SK-N-SH (cell line): Measurements from ENCODE around the gene SMIM30. TPM values are rescaled to one million over a fixed set of nuclear protein-coding genes. Genes with fewer than 3 reads are reported as not detected.

Source experiments
- CTCF ChIA-PET: fragments of 300-600, 350-600 bp; formaldehyde crosslinking; extraction: SDS; loops from one replicate; lab custom pipeline; 2021; lab: Yijun Ruan, JAX
- POLR2A ChIA-PET: fragments of 350-600 bp; sonication (Branson Sonifier 250); formaldehyde crosslinking; extraction: SDS; loops from one replicate; lab custom pipeline; 2020; ENCODE audit warnings: antibody characterized with exemption, inconsistent platforms; lab: Yijun Ruan, JAX
- DNase-seq: peaks from one replicate; pipeline ENCODE4 v3.0.0; 2012
- H2AFZ ChIP-seq: fragments of 200-600 bp; sonication (generic); 2 replicates; pipeline ENCODE4 v1.8.1; 2016; ENCODE audit warnings: antibody characterized with exemption, mild to moderate bottlenecking, low read depth
- H3F3A ChIP-seq: fragments of 200-600 bp; sonication (generic); replicated peaks from 2 replicates; pipeline ENCODE3; 2016; ENCODE audit warnings: antibody characterized with exemption, mild to moderate bottlenecking; ENCODE audit not compliant: insufficient read depth
- H3K27ac ChIP-seq, 2 experiments: fragments of 200-500 bp in 1 of 2; fragments of 200-600 bp in 1 of 2; sonication (Bioruptor generic) in 1 of 2; sonication (generic), shearing (Covaris generic) in 1 of 2; 2 replicates each; pipeline versions ENCODE4 v1.5.1 to v1.6.1; 2014 to 2016; ENCODE audit warnings: low read depth in 2 of 2, inconsistent platforms in 1 of 2, low read length in 1 of 2, mild to moderate bottlenecking in 1 of 2, mixed read lengths in 1 of 2
- H3K27me3 ChIP-seq: fragments of 200-600 bp; sonication (generic), shearing (Covaris generic); 2 replicates; pipeline ENCODE4 v1.6.1; 2016; ENCODE audit warnings: mixed run types; ENCODE audit not compliant: insufficient read depth
- H3K36me3 ChIP-seq, 2 experiments: fragments of 200-500 bp in 1 of 2; fragments of 200-600 bp in 1 of 2; sonication (Bioruptor generic) in 1 of 2; sonication (generic) in 1 of 2; replicated peaks in 1 of 2; 2 replicates each; pipeline versions ENCODE3 to v1.5.1; 2014 to 2016; ENCODE audit warnings: low read length in 1 of 2, mild to moderate bottlenecking in 1 of 2; ENCODE audit not compliant: insufficient read depth in 2 of 2, control insufficient read depth in 1 of 2
- H3K4me1 ChIP-seq, 2 experiments: fragments of 200-500 bp in 1 of 2; fragments of 200-600 bp in 1 of 2; sonication (Bioruptor generic) in 1 of 2; sonication (generic), shearing (Covaris generic) in 1 of 2; 2 replicates each; pipeline versions ENCODE4 v1.5.1 to v1.6.1; 2014 to 2016; ENCODE audit warnings: low read depth in 1 of 2, low read length in 1 of 2, mixed run types in 1 of 2; ENCODE audit not compliant: insufficient read depth in 2 of 2, control insufficient read depth in 1 of 2
- H3K4me2 ChIP-seq: fragments of 200-600 bp; sonication (generic), shearing (Covaris generic); 2 replicates; pipeline ENCODE4 v1.6.1; 2017; ENCODE audit warnings: mixed run types
- H3K4me3 ChIP-seq, 2 experiments: fragments of 200-500 bp in 1 of 2; fragments of 200-600 bp in 1 of 2; sonication (Bioruptor generic) in 1 of 2; sonication (generic), shearing (Covaris generic) in 1 of 2; 2 replicates each; pipeline versions ENCODE4 v1.5.1 to v1.8.1; 2014 to 2016; ENCODE audit warnings: low read depth in 2 of 2, inconsistent platforms in 1 of 2, low read length in 1 of 2, mild to moderate bottlenecking in 1 of 2, mixed read lengths in 1 of 2, moderate library complexity in 1 of 2
- H3K79me2 ChIP-seq: fragments of 200-600 bp; sonication (generic); 2 replicates; pipeline ENCODE4 v1.8.1; 2017; ENCODE audit warnings: mild to moderate bottlenecking; ENCODE audit not compliant: insufficient read depth
- H3K9ac ChIP-seq: fragments of 200-600 bp; sonication (generic); 2 replicates; pipeline ENCODE4 v1.6.1; 2017; ENCODE audit warnings: mixed run types
- H3K9me2 ChIP-seq: fragments of 200-600 bp; sonication (generic); 2 replicates; pipeline ENCODE4 v1.6.1; 2017; ENCODE audit warnings: mixed run types
- H3K9me3 ChIP-seq: fragments of 200-600 bp; sonication (generic); 2 replicates; pipeline ENCODE4 v1.6.1; 2017; ENCODE audit warnings: mixed run types, mild to moderate bottlenecking, moderate library complexity
- H4K20me1 ChIP-seq: fragments of 200-600 bp; sonication (generic); 2 replicates; pipeline ENCODE4 v1.6.1; 2017; ENCODE audit warnings: mild to moderate bottlenecking, mixed run types; ENCODE audit not compliant: insufficient read depth
- EP300 ChIP-seq, 2 experiments: IDR thresholded peaks; 2 replicates each; pipeline versions ENCODE4 v1.4.0 to v1.6.1; 2012; ENCODE audit warnings: borderline replicate concordance in 1 of 2, low read depth in 1 of 2, low read length in 1 of 2
- EZH2phosphoT487 ChIP-seq: fragments of 200-600 bp; sonication (generic); IDR thresholded peaks from 2 replicates; pipeline ENCODE4 v1.6.1; 2017; ENCODE audit warnings: low read depth, mixed run types, mild to moderate bottlenecking, antibody characterized with exemption, moderate library complexity, borderline replicate concordance
- FOSL2 ChIP-seq: IDR thresholded peaks from 2 replicates; pipeline ENCODE4 v1.4.0; 2012; ENCODE audit warnings: low read depth, mild to moderate bottlenecking, moderate library complexity, borderline replicate concordance
- FOXM1 ChIP-seq: IDR thresholded peaks from 2 replicates; pipeline ENCODE4 v1.4.0; 2012; ENCODE audit warnings: low read depth, mild to moderate bottlenecking
- GABPA ChIP-seq: IDR thresholded peaks from 2 replicates; pipeline ENCODE4 v1.4.0; 2012; ENCODE audit warnings: low read depth, mild to moderate bottlenecking
- GATA2 ChIP-seq: sonication (generic); formaldehyde crosslinking; IDR thresholded peaks from 2 replicates; pipeline ENCODE4 v1.5.0; 2020; ENCODE audit warnings: mild to moderate bottlenecking, missing genetic modification reagents
- JUND ChIP-seq: IDR thresholded peaks from 2 replicates; pipeline ENCODE4 v1.4.0; 2012
- MEF2A ChIP-seq: IDR thresholded peaks from 2 replicates; pipeline ENCODE4 v1.4.0; 2012; ENCODE audit warnings: low read depth, borderline replicate concordance
- MXI1 ChIP-seq: IDR thresholded peaks from 2 replicates; pipeline ENCODE4 v1.6.1; 2012; ENCODE audit warnings: mild to moderate bottlenecking, low read depth, low read length, improper control_type of control experiment
- NFIC ChIP-seq: IDR thresholded peaks from 2 replicates; pipeline ENCODE4 v1.4.0; 2012; ENCODE audit warnings: borderline replicate concordance
- RAD21 ChIP-seq: IDR thresholded peaks from 2 replicates; pipeline ENCODE4 v1.6.1; 2012; ENCODE audit warnings: mild to moderate bottlenecking, low read length
- RCOR1 ChIP-seq: fragments of 150-350 bp; IDR thresholded peaks from 2 replicates; pipeline ENCODE4 v1.6.1; 2017; ENCODE audit warnings: antibody characterized with exemption, low read length
- RFX5 ChIP-seq: IDR thresholded peaks from 2 replicates; pipeline ENCODE4 v1.6.1; 2012; ENCODE audit warnings: mild to moderate bottlenecking, improper control_type of control experiment, low read length
- RXRA ChIP-seq: IDR thresholded peaks from 2 replicates; pipeline ENCODE4 v1.4.0; 2012; ENCODE audit warnings: low read depth, mild to moderate bottlenecking, borderline replicate concordance
- SIN3A ChIP-seq: IDR thresholded peaks from 2 replicates; pipeline ENCODE4 v1.6.1; 2012; ENCODE audit warnings: low read depth, mild to moderate bottlenecking, low read length, moderate library complexity, borderline replicate concordance
- SMC3 ChIP-seq: IDR thresholded peaks from 2 replicates; pipeline ENCODE4 v1.6.1; 2012; ENCODE audit warnings: low read depth, low read length, improper control_type of control experiment
- TAF1 ChIP-seq: IDR thresholded peaks from 2 replicates; pipeline ENCODE4 v1.6.1; 2012; ENCODE audit warnings: low read depth, mild to moderate bottlenecking, low read length, moderate library complexity, borderline replicate concordance
- TCF12 ChIP-seq: IDR thresholded peaks from 2 replicates; pipeline ENCODE4 v1.4.0; 2012
- TEAD4 ChIP-seq: IDR thresholded peaks from 2 replicates; pipeline ENCODE4 v1.4.0; 2012; ENCODE audit warnings: mild to moderate bottlenecking, borderline replicate concordance; ENCODE audit not compliant: insufficient read depth
- YY1 ChIP-seq: IDR thresholded peaks from 2 replicates; pipeline ENCODE4 v1.4.0; 2012; ENCODE audit warnings: low read depth, mild to moderate bottlenecking
- WGBS: methylation state at CpG from one replicate; pipeline ENCODE4 v1.1.6; 2017; ENCODE audit warnings: low lambda C conversion rate; 5-methylcytosine and 5-hydroxymethylcytosine counted together
- polyA plus RNA-seq, 3 experiments: library from polyadenylated mRNA; depleted of rRNA; stranded (reverse); fragments of >200 nt; gene quantifications; 2 replicates each; pipeline ENCODE4 v1.2.3, GENCODE V29; 2012
- TF ChIP-seq, protein P1 (sequence below): IDR thresholded peaks from 2 replicates; pipeline ENCODE4 v1.4.0; 2012; ENCODE audit warnings: low read depth, borderline replicate concordance
- TF ChIP-seq, protein P2 (sequence below): IDR thresholded peaks from 2 replicates; pipeline ENCODE4 v1.4.0; 2012; ENCODE audit warnings: low read depth
- TF ChIP-seq, protein P3 (sequence below): IDR thresholded peaks from 2 replicates; pipeline ENCODE4 v1.4.0; 2012; ENCODE audit warnings: low read depth, borderline replicate concordance

SMIM30 gene
- polyA plus RNA-seq, 1 of the 3 experiments (the other 2 are of a cell fraction), result 46.5 TPM

DNA sequence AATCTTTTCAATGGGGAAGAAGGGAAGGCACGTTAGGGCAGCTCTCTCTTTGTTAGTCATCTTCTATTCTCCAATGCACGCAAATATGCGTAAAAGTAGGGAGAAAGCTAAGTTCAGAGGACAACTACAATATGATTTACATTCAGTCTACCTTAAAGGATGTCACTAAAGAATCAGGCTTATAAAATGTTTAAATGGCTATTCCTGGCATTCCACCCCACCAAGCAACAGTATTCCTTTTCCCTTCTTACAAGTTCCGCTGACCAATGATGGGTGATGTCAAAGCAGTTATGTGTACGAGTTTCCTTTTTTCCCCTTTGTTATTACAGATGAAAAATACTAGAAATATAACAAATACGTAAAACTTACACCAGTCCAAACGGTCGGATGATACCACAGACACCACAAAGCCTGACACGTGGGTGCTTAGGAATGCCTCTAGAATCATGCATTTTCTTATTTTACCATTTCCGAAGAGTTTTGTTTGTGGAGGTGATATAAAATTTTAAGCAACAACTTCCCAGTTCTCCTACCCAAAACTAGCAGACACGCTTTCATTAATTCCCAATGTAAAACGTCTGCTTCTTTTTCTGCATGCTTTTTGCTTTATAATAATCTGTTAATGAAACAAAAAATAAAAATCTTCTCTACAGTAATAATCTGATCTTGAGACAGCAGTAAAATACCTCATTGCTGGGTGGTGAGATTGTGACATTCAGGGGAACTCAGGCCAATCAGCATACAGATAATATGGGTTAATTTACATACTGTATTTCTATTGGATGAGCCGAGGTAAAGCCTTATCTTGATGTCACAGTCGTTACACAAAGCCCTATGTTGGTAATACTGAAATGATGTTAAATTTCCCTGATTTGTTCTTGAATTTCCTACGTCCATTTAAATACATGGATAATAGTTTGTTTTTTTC is 31.0 kb downstream of the SMIM30 start:
- H3K9ac ChIP-seq, result peak overlapping the region; percentile 90
- no peaks in the 10 kb centered on the region for H3K9me3 ChIP-seq
- CTCF ChIA-PET, result interaction anchor here (0.7 to 1.7 kb wide), 8 partner anchors 13 to 687 kb away, joined by 3 to 9 read pairs (median 3); no protein-coding TSS in a partner anchor
- peaks cover 24% of the 10 kb centered on the region for H3F3A ChIP-seq
- H3K27me3 ChIP-seq, result no peaks in the 10 kb centered on the region
- no peaks in the 10 kb centered on the region for H4K20me1 ChIP-seq
- peak overlapping the region; percentile 95 for H3K4me2 ChIP-seq
- H3K27ac ChIP-seq, result peak overlapping the region; percentile 95 to 96
- 3% methylated on average over 15 of the region's 15 CpGs for WGBS
- no peaks in the 10 kb centered on the region for H3K79me2 ChIP-seq
- no peaks in the 10 kb centered on the region for H3K36me3 ChIP-seq
- H2AFZ ChIP-seq, result peak overlapping the region; percentile 83
- DNase-seq, result peak; percentile 84
- H3K4me1 ChIP-seq, result peaks cover 0 to 18% of the 10 kb centered on the region in 2 experiments; a peak in 2 of 4 replicates
- H3K9me2 ChIP-seq, result no peaks in the 10 kb centered on the region
- peak overlapping the region; percentile 59 to 86 for H3K4me3 ChIP-seq
- TF ChIP-seq FOXM1, result peak; percentile 44; the same call in 1 of the 2 replicates
- TF ChIP-seq RXRA, result no peak
- TF ChIP-seq RAD21, result no peak
- TF ChIP-seq TAF1, result 0 out of 2 replicates have a peak, but pooled peaks have one; percentile 25
- no peak for TF ChIP-seq NFIC
- TF ChIP-seq EP300 (IDR thresholded peaks at IDR 0.05; ENCODE audit: borderline replicate concordance in 1 of 2, low read depth in 1 of 2, low read length in 1 of 2), result peak in 1 of 2 experiments; percentile 72; a peak in 2 of 4 replicates
- TF ChIP-seq, protein P1, sequence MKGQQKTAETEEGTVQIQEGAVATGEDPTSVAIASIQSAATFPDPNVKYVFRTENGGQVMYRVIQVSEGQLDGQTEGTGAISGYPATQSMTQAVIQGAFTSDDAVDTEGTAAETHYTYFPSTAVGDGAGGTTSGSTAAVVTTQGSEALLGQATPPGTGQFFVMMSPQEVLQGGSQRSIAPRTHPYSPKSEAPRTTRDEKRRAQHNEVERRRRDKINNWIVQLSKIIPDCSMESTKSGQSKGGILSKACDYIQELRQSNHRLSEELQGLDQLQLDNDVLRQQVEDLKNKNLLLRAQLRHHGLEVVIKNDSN, result peak; percentile 66
- TF ChIP-seq, protein P2, sequence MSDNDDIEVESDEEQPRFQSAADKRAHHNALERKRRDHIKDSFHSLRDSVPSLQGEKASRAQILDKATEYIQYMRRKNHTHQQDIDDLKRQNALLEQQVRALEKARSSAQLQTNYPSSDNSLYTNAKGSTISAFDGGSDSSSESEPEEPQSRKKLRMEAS, result peak; percentile 89
- TF ChIP-seq TCF12, result peak; percentile 54; the same call in 1 of the 2 replicates
- TF ChIP-seq RCOR1, result peak; percentile 39; the same call in 1 of the 2 replicates
- no peak for TF ChIP-seq EZH2phosphoT487
- peak; percentile 70 for TF ChIP-seq GATA2
- TF ChIP-seq JUND, result peak; percentile 62
- TF ChIP-seq GABPA, result peak; percentile 37; the same call in 1 of the 2 replicates
- peak; percentile 48; the same call in 1 of the 2 replicates for TF ChIP-seq YY1
- peak; percentile 89 for TF ChIP-seq RFX5
- TF ChIP-seq, protein P3, sequence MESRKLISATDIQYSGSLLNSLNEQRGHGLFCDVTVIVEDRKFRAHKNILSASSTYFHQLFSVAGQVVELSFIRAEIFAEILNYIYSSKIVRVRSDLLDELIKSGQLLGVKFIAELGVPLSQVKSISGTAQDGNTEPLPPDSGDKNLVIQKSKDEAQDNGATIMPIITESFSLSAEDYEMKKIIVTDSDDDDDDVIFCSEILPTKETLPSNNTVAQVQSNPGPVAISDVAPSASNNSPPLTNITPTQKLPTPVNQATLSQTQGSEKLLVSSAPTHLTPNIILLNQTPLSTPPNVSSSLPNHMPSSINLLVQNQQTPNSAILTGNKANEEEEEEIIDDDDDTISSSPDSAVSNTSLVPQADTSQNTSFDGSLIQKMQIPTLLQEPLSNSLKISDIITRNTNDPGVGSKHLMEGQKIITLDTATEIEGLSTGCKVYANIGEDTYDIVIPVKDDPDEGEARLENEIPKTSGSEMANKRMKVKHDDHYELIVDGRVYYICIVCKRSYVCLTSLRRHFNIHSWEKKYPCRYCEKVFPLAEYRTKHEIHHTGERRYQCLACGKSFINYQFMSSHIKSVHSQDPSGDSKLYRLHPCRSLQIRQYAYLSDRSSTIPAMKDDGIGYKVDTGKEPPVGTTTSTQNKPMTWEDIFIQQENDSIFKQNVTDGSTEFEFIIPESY, result no peak
- peak; percentile 58; the same call in 1 of the 2 replicates for TF ChIP-seq FOSL2
- TF ChIP-seq SIN3A, result peak; percentile 67; the same call in 1 of the 2 replicates
- TF ChIP-seq SMC3, result no peak
- TF ChIP-seq MXI1, result peak; percentile 92
- peak; percentile 33; the same call in 1 of the 2 replicates for TF ChIP-seq MEF2A
- TF ChIP-seq TEAD4, result peak; percentile 61; the same call in 1 of the 2 replicates
- POLR2A ChIA-PET, result interaction anchor here (1.2 kb wide), 1 partner anchor 636 kb away, joined by 5 read pairs; no protein-coding TSS in a partner anchor
